Measurements from ENCODE around the gene PCLAF. TPM values are rescaled to one million over a fixed set of nuclear protein-coding genes. Genes with fewer than 3 reads are reported as not detected.

The PCLAF gene
- total and polyA plus RNA-seq, 2 of the 4 experiments (the other 2 are of a cell fraction) = 12.9 to 60.5 TPM

GRCh38 chr15:64355944-64356709 lies 25.1 kb downstream of the PCLAF start, which contains the start of gene CSNK1G1:
TSS of gene CSNK1G1 (minus strand) at chr15:64356173. CDS start at chr15:64300499, 55,674 bp downstream.
- peak within 1 kb of the TSS; percentile 76 for H2BK5ac ChIP-seq (ENCODE audit: low read depth, low read length, poor library complexity, severe bottlenecking)
- H2AFZ ChIP-seq (replicated peaks; ENCODE audit: low read length, poor library complexity) = peak within 1 kb of the TSS; percentile 94

More at GRCh38 chr15:64355944-64356709, 25.1 kb downstream of the PCLAF start, which contains the start of gene CSNK1G1:
- Histone ChIP-seq H3K4me1 (ENCODE audit: control insufficient read depth, insufficient read depth, low read length) (peaks cover 2% of the 10 kb centered on the region; the same call in 1 of the 2 replicates), H3K27me3 (ENCODE audit: control insufficient read depth, insufficient read depth, low read length) (no peaks in the 10 kb centered on the region), H3K79me1 (ENCODE audit: low read depth in 1 of 2, low read length in 2 of 2) (peaks cover 0 to 24% of the 10 kb centered on the region in 2 experiments; a peak in 2 of 4 replicates), H2AK5ac (ENCODE audit: low read depth, low read length) (peak within 1 kb of the TSS; percentile 87), H2BK20ac (ENCODE audit: low read depth, low read length) (no peak within 1 kb of the TSS), H3K4me3 (ENCODE audit: insufficient read depth, low read depth, low read length) (peak within 1 kb of the TSS; percentile 62), H2BK120ac (ENCODE audit: low read depth, low read length) (peak within 1 kb of the TSS; percentile 20; the same call in 1 of the 2 replicates), H3K9ac (ENCODE audit: low read depth, low read length) (peak within 1 kb of the TSS; percentile 93), H3K56ac (ENCODE audit: extremely low read depth, insufficient read depth, low read length) (peak within 1 kb of the TSS; percentile 27; the same call in 1 of the 2 replicates), H2BK15ac (ENCODE audit: low read depth, low read length) (no peak within 1 kb of the TSS), H4K91ac (ENCODE audit: insufficient read depth, low read depth, low read length) (peak within 1 kb of the TSS; percentile 80), H3K9me1 (ENCODE audit: insufficient read depth, low read length) (no peaks in the 10 kb centered on the region), H3K36me3 (ENCODE audit: control insufficient read depth, insufficient read depth, low read length) (no peaks in the 10 kb centered on the region), H3K18ac (ENCODE audit: low read depth, low read length) (peak within 1 kb of the TSS; percentile 60), H4K8ac (ENCODE audit: low read depth in 2 of 2, low read length in 2 of 2) (peak within 1 kb of the TSS; percentile 1 to 77), H3K9me3 (ENCODE audit: control insufficient read depth, insufficient read depth, low read length) (no peaks in the 10 kb centered on the region), H3K4ac (ENCODE audit: low read depth, low read length) (peak within 1 kb of the TSS; percentile 76), H3K23ac (ENCODE audit: low read depth, low read length) (peak within 1 kb of the TSS; percentile 93), H4K5ac (ENCODE audit: low read depth, low read length) (peak within 1 kb of the TSS; percentile 81), H3K27ac (ENCODE audit: insufficient read depth, low read length) (peak within 1 kb of the TSS; percentile 78), H4K20me1 (ENCODE audit: insufficient read depth, low read length) (no peaks in the 10 kb centered on the region; the same call in 1 of the 2 replicates), H2AK9ac (replicated peaks; ENCODE audit: low read depth, low read length, poor library complexity) (peak within 1 kb of the TSS; percentile 94), H3K14ac (replicated peaks; ENCODE audit: low read depth, low read length) (peak within 1 kb of the TSS; percentile 74), H3K4me2 (ENCODE audit: low read depth, low read length) (peak within 1 kb of the TSS; percentile 100)
- ChIA-PET CTCF (interaction anchor here (0.6 to 1.0 kb wide), 2 partner anchors 162 to 1167 kb away, joined by 4 read pairs; no protein-coding TSS in a partner anchor), POLR2A (ENCODE audit: unreplicated experiment) (interaction anchor here (0.6 to 1.0 kb wide), 2 partner anchors 10 to 218 kb away, joined by 3 to 7 read pairs; no protein-coding TSS in a partner anchor)
- intact Hi-C loops (cut with micrococcal nuclease) (loop anchor here (1.0 to 2.0 kb wide), 3 partner anchors 31 to 193 kb away; partner anchors contain the start of genes PPIB and TRIP4), dilution Hi-C loops (cut with HindIII; ENCODE audit: low sequenced_read_pairs, unreplicated experiment) (no loop called here), in situ Hi-C loops (cut with MboI; ENCODE audit: low sequenced_read_pairs) (no loop called here)
- no peak for TF ChIP-seq BHLHE40 (IDR thresholded peaks at IDR 0.05; ENCODE audit: low read depth, low read length)
- TF ChIP-seq CTCF (conservative IDR thresholded peaks at IDR 0.05; ENCODE audit: low read depth, low read length) = peak; percentile 70
- TF ChIP-seq CEBPB (IDR thresholded peaks at IDR 0.05; ENCODE audit: low read depth, low read length) = no peak
- no peak for TF ChIP-seq USF2 (IDR thresholded peaks at IDR 0.05; ENCODE audit: low read depth, low read length)
- no peak for TF ChIP-seq MAFK (IDR thresholded peaks at IDR 0.05; ENCODE audit: low read depth, low read length)
- TF ChIP-seq NFE2L2 (IDR thresholded peaks at IDR 0.05; ENCODE audit: low read depth, low read length) = no peak
- peak; percentile 95 for TF ChIP-seq MAZ (IDR thresholded peaks at IDR 0.05; ENCODE audit: borderline replicate concordance, low read depth, low read length)
- TF ChIP-seq CHD1 (IDR thresholded peaks at IDR 0.05; ENCODE audit: low read depth, low read length) = no peak
- peak; percentile 79 for TF ChIP-seq SMC3 (IDR thresholded peaks at IDR 0.05; ENCODE audit: low read depth, low read length)
- no peak for TF ChIP-seq RFX5 (IDR thresholded peaks at IDR 0.05; ENCODE audit: low read depth, low read length)
- peak; percentile 85 for TF ChIP-seq MXI1 (IDR thresholded peaks at IDR 0.05; ENCODE audit: borderline replicate concordance, low read depth, low read length)
- TF ChIP-seq RAD21 (IDR thresholded peaks at IDR 0.05; ENCODE audit: low read length) = peak; percentile 71
- ATAC-seq (ENCODE audit: low read depth) (peak; percentile 98), DNase-seq (peak; percentile 98)
- 0% methylated on average over 12 of the region's 42 CpGs; no CpG with 5 or more reads in 1 of the 2 experiments for WGBS, 2 experiments (ENCODE audit: extremely low coverage in 2 of 2, insufficient read length in 1 of 2)
- no TSS peak for BruUV-seq (replicated peaks)
